Bronchial epithelial cell (primary cell): Measurements from ENCODE around the gene CAMK4. TPM values are rescaled to one million over a fixed set of nuclear protein-coding genes. Genes with fewer than 3 reads are reported as not detected.

Source experiments
- DNase-seq: peaks from one replicate; pipeline ENCODE4 v3.0.0-alpha.2; 2010; ENCODE audit warnings: low read depth
- FAIRE-seq: peaks from 2 replicates; lab custom pipeline; 2011; peaks lifted over from hg19 to GRCh38; lab: Jason Lieb, UNC
- H3K27me3 ChIP-seq: 2 replicates; pipeline ENCODE4 v1.5.1; 2011; ENCODE audit warnings: low read length; ENCODE audit not compliant: control insufficient read depth, insufficient read depth
- H3K36me3 ChIP-seq: 2 replicates; pipeline ENCODE4 v1.5.1; 2011; ENCODE audit warnings: low read length; ENCODE audit not compliant: control insufficient read depth, insufficient read depth
- H3K4me3 ChIP-seq: 2 replicates; pipeline ENCODE4 v1.5.1; 2011; ENCODE audit warnings: mild to moderate bottlenecking, low read depth, low read length, control low read depth
- total RNA-seq: library from RNA; depleted of rRNA; stranded (reverse); fragments of >200 nt; gene quantifications from 2 replicates; pipeline ENCODE4 v1.2.1, GENCODE V29; 2014
- TF ChIP-seq, protein P1 (sequence below): IDR thresholded peaks from 2 replicates; pipeline ENCODE4 v1.5.1; 2011; ENCODE audit warnings: mild to moderate bottlenecking, moderate library complexity, low read length, control low read depth, inconsistent platforms; ENCODE audit not compliant: insufficient read depth, severe bottlenecking

CAMK4 gene
- total RNA-seq, 1 donor from 2014 or later = 0.26 TPM

DNA sequence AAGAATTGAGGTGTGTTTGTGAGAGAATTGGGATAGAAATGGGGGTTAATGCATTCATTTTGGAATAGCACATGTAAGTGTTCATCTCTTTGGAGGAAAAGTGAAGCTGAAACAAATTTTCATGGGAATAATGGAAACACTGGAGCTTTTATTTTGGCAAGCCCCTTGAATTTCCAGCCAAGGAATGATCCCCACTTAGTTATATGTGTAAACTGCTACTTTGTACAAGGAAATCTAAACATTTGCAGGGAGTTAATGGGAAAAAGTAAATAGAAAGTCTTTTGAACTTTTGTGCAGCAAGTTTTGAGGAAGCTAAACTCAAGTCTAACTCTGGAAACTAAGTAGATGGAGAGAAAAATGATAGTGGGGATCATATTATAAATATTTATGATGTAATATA lies 44.1 kb downstream of the CAMK4 start:
- TF ChIP-seq, protein P1, sequence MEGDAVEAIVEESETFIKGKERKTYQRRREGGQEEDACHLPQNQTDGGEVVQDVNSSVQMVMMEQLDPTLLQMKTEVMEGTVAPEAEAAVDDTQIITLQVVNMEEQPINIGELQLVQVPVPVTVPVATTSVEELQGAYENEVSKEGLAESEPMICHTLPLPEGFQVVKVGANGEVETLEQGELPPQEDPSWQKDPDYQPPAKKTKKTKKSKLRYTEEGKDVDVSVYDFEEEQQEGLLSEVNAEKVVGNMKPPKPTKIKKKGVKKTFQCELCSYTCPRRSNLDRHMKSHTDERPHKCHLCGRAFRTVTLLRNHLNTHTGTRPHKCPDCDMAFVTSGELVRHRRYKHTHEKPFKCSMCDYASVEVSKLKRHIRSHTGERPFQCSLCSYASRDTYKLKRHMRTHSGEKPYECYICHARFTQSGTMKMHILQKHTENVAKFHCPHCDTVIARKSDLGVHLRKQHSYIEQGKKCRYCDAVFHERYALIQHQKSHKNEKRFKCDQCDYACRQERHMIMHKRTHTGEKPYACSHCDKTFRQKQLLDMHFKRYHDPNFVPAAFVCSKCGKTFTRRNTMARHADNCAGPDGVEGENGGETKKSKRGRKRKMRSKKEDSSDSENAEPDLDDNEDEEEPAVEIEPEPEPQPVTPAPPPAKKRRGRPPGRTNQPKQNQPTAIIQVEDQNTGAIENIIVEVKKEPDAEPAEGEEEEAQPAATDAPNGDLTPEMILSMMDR = no peak
- FAIRE-seq = no peak
- Histone ChIP-seq H3K36me3 (no peaks in the 10 kb centered on the region), H3K4me3 (no peak overlapping the region), H3K27me3 (no peaks in the 10 kb centered on the region)
- DNase-seq = no peak

DNA sequence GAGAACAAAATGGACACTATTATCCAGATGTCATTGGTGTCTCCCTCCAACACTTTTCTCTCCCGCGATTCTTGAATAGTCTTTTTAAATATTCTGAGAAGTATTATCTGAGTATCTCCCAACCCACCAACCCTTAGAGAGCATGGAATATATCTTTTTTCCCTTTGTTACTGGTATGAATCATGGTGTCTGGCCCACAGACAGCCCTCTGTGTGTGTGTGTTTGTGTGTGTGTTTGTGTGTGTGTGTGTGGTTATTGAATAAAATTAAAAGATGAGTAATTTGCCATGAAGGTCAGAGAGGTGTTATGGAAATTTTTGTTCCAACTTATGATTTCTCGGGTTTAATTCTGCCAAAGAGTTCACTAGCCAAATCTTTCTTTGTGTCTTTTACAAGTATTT lies 47.7 kb downstream of the CAMK4 start:
- peak; percentile 6 for DNase-seq
- FAIRE-seq = no peak
- Histone ChIP-seq H3K4me3 (no peak overlapping the region), H3K36me3 (no peaks in the 10 kb centered on the region), H3K27me3 (no peaks in the 10 kb centered on the region)
- TF ChIP-seq, protein P1 = no peak

DNA sequence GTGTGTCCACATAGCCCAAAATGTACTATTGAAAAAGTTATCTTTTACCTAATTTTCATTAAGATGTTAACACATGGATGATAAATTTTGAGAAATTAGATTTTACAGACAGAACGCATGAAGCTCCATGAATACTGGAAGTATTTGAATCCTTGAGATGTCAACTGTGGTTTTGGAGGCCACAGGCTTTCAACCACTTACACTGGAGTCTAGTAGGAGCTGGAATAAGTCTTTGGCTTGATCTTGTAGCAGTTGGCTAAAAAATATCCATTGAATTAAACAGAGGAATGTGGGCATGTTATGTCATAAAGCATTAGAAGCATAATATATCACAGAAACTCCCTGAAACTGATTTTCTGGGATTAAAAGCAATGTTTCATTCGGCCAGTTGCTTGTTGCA lies 52.9 kb downstream of the CAMK4 start:
- Histone ChIP-seq H3K36me3 (no peaks in the 10 kb centered on the region), H3K27me3 (no peaks in the 10 kb centered on the region), H3K4me3 (no peak overlapping the region)
- TF ChIP-seq, protein P1 = no peak
- DNase-seq (no peak), FAIRE-seq (no peak)

DNA sequence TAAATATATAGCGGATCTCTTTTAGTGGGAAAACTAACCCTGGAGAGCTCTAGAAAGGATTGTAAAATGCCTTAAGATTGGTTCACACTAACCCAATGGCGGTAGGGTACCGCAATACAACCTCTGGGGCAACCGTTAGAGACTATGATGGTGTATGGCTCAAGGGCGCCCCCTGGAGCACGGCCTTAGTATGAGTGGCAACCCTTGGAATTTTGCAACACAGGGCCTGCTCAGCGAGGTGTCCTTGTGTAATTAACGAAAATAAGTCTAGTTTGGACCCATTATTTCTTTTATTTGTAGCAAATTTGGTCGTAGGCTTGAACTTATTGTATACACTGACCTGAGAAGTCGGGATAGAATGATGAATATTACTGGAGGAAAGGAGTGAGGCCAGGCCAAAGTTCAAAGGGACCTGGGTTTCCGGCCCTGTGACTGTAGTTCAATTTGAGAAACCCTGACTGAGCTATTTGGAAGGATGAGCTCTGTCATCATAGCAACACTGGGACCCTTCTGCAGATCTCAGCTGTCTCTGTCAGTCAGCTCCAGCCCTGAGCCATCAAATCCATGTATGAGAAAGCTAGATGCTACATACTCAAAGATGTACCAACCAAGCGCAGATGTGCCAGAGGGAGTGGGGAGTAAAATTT lies 54.8 kb downstream of the CAMK4 start:
- FAIRE-seq (no peak), DNase-seq (peak; percentile 52)
- H3K4me3 ChIP-seq = no peak overlapping the region
- TF ChIP-seq, protein P1 = peak; percentile 86
- no peaks in the 10 kb centered on the region for H3K36me3 ChIP-seq
- no peaks in the 10 kb centered on the region for H3K27me3 ChIP-seq

DNA sequence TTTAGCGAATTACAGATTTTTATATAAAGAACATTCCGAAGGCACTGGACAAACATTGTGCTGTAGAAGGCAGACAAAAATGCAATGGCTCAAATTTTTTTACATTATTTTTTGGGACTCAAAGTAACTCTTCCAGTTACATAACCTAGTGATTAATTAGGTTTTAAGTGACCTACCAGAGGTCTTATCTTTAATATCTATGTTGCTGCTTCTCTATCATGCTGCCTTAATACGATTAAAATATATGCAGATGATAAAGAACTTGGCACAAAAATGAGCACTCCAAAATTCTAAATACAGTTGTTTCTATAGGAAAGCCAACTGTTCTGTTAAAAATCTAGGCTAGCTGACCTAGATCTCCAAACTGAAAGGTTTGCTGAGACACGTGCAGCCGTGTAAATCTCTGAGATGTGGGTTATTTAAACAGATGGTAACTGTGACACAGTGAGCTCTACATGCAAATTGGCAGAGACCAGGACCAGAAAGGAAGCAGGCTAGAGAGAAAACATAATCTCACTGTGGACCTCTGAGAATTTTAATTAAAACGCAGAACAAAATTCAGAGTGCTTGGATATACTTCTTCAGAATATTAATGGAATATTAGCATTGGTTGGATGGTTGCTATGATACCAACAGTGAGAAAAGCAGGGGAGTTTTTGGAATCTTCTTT lies 56.2 kb downstream of the CAMK4 start:
- FAIRE-seq (no peak), DNase-seq (no peak)
- Histone ChIP-seq H3K4me3 (no peak overlapping the region), H3K27me3 (no peaks in the 10 kb centered on the region), H3K36me3 (no peaks in the 10 kb centered on the region)
- TF ChIP-seq, protein P1 = no peak
